ENCODE data around the gene PPP1R14C.

- TF ChIP-seq POLR2AphosphoS5 (IDR thresholded peaks at IDR 0.05; ENCODE audit: low read length) (no peak), POLR2A (IDR thresholded peaks at IDR 0.05; ENCODE audit: low read depth, low read length) (no peak), CTCF (IDR thresholded peaks at IDR 0.05 in 2 of 3, conservative IDR thresholded peaks at IDR 0.05 in 1 of 3; ENCODE audit: control insufficient read depth in 2 of 3, extremely low read depth in 1 of 3, insufficient read depth in 1 of 3, low read depth in 3 of 3, low read length in 3 of 3) (no peak), REST (IDR thresholded peaks at IDR 0.05; ENCODE audit: low read depth, low read length) (no peak), USF1 (IDR thresholded peaks at IDR 0.05; ENCODE audit: borderline replicate concordance, extremely low read length, insufficient read depth, low read depth, low read length) (no peak), CHD2 (IDR thresholded peaks at IDR 0.05; ENCODE audit: borderline replicate concordance, low read depth, low read length) (no peak)
Measured at GRCh38 chr6:150293423-150294173, 150.8 kb downstream of the PPP1R14C start.

All from GM12878 (cell line).